ENCODE data around the gene UBE2H.

GRCh38 chr7:129923709-129924108, 29.1 kb downstream of the UBE2H start:
- TF ChIP-seq CTCF (IDR thresholded peaks at IDR 0.05) (no peak), POLR2A (IDR thresholded peaks at IDR 0.05) (no peak), EP300 (IDR thresholded peaks at IDR 0.05; ENCODE audit: low read depth) (no peak), POLR2AphosphoS5 (IDR thresholded peaks at IDR 0.05) (no peak)
